HG02588 (cell line): ENCODE data around the gene MRPL54.

Experiments used
- ATAC-seq: cut with Tn5 transposase; IDR thresholded peaks from one replicate; pipeline ENCODE4 v1.9.1; 2021; ENCODE audit warnings: mild to moderate bottlenecking, moderate library complexity; ENCODE audit not compliant: unreplicated experiment

Gene MRPL54

DNA sequence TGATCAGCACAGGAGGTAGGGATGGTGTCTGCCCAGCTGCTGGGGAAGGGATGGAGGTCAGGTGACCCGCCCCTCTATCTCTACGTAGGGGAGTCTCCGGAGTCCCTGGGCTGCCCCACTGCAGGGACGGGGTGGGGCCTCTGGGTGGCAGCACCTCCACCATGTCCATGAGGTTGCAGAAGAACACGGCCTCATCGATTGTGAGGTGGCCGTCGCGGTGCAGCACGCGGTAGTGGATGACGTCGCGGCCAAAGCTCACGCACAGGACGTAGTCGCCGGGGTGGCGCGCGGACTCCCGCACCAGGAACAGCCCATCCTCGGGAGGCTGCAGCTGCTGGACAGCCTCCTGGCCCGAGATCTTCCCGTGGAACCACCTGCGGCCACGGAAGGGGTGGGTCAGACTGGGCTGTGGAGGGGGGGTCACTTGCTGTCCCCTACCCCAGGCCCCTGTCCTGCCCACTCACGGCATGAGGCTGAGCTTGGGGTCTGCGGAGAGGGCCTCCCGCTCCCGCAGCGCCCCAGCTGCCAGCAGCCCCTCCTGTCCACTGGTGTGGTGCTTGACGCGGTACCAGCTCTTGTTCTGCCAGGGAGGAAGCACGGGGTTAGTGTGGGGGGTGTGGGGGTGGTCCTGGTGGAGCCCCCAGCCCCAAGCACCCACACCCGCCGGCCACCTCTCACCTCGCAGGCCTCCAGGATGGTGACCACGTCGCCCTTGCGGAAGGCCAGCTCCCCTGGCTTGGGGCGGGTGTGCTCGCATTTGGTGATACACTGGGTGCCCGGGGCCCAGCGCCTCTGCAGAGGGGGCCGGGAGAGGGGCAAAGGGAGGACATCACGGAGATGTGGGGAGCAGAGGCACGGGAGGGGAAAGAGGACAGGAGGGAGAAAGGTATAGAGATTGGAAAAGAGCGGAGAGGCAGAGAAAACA lies 21.4 kb downstream of the MRPL54 start:
- ATAC-seq = no peak

DNA sequence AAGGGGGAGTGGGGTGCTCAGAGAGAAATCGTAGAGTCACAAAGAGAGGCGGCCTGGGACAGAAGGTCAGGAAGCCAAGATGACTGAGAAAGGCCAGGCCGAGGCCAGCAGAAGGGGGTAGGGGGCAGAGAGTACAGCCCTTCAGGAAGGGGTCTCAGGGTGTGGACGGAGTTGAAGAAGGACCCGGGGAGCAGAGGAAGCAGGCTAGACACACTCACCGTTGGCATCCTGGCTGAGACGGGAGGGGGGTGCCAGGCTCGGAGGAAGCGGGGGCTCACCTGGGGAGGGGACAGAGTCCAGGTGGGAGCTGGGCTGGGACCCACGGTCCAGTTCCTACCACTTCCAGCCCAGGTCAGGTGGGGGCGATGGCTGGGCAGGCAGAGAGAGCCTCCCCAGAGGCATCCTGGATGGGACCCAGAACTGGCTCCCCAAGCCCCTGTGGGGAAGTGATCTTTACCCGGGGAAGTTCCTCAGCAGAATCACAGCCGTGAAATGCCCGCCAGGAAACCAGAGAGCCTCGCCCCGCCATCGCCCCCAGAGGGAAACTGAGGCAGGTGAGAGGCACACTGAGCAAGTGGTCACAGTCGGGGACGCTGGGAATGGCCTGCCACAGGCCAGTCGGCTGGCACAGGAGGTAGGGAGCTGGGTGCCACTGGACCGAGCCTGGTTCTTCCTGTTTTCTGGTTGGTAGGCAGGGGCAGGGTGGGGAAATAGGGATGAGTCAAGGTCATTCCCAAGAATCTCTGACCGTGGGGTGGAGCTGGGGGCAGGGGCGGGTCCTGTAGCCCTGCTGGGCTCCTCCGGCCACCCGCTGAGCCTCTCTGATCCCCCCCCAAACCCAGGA lies 22.3 kb downstream of the MRPL54 start:
- ATAC-seq = no peak

DNA sequence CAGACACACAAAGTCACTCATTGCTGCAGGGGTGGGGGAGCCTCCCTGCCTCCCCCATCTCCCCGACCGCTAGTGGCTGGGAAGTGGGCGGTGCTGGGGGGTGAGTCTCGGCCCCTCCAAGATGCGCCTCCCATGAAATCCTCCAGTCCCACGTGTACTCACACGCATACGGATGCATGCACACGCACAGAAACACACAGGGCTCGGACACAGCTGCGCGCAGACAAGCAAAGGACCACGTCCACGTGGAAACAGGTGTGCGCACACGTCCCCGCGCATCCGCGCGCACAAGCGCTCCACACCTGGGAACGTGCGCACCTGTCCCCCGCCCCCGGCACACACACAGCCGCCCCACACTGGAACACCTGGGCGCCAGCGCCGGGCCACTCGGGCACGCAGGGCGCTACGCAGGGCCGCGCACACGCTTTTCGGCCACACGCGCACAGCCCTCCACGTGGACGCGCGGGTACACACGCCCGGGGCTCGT lies 23.0 kb downstream of the MRPL54 start:
- no peak for ATAC-seq

GRCh38 chr19:3785938-3786824 lies 23.7 kb downstream of the MRPL54 start, which contains the start of gene MATK:
Gene MATK (minus strand): TSS chr19:3786381. CDS start chr19:3785135, 1,246 bp downstream.
- ATAC-seq = no peak

DNA sequence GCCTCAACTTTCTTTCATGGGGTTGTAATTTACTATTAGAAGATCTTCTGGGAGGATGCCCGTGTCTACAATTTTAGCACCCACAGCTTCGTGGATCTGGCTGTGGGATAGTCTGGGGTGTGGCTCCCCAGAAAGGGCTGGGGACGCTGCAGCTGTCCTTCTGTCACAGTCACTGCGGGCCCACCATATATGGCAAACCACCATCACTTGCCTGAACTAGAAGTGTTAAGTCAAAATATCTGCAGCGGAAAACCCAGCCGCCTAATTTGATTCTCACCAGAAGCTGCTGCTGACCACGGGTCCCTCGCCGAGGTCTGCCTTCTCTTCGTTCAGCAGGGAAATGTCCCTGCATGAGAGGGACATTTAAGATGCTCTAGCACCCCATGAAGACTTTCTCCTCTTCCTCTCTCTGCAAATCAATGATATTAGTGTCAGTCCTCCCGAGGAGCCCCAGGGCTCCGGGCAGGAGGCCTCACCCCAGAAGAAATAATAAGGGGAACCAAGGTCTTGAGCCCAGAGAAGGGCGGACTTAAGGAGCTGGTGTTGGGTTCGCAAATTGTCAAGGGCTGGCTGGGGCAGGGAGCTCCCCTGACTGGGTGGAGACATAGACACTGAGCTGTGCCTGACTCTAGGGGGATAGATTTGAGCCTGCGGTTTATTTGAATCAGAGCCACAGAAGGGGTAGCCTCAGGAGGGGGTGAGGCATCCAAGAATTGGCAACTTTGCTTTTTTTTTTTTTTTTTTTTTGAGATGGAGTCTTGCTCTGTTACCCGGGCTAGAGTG lies 26.7 kb downstream of the MRPL54 start:
- no peak for ATAC-seq

DNA sequence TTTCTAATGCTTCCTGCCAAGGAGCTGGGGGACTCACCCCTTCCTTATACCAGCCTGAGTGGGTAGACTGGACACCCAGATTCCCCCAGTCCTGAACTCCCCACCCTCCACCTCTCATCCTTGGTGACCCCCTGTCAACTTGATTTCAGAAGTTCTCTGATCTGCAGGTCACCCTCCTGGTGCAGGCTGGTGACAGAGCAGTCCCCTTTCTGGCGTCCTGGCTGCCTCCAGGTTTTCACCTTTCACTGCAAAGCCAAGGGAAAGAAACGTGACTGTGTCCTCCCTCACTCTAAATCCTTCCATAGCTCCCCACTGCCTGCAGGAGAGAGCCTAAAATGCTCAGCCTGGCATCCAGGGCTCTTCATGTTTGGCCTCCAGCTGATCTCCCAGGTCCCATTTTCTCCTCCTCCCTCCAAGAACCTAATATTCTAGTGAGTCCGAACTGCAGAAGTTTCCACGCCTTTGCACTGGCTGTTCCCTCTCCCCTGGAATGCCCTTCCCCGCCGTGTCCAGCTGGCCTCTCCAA lies 27.8 kb downstream of the MRPL54 start:
- ATAC-seq = no peak

DNA sequence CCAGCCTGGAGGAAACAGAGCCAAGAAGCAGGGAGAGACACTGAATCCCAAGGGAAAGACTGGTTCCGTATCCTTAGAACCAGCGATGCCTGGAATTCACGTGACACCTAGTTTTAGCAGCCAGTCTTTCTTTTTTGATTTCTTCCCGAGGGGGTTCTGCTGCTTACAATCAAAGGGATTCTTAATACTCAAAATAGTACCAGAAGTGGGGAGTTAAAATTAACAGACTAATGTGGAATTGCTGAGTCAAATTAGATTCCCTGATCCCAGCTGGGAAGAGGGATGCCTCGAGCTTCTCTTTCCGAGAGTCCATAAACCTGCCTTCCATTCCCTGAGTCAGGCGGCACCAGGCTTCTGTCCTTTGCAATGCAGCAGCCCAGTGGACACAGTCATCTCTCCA lies 28.5 kb downstream of the MRPL54 start:
- no peak for ATAC-seq

GRCh38 chr19:3792114-3792513 lies 29.6 kb downstream of the MRPL54 start:
- no peak for ATAC-seq

GRCh38 chr19:3793799-3794198 lies 31.3 kb downstream of the MRPL54 start:
- ATAC-seq = no peak

GRCh38 chr19:3796358-3796757 lies 33.9 kb downstream of the MRPL54 start:
- no peak for ATAC-seq

DNA sequence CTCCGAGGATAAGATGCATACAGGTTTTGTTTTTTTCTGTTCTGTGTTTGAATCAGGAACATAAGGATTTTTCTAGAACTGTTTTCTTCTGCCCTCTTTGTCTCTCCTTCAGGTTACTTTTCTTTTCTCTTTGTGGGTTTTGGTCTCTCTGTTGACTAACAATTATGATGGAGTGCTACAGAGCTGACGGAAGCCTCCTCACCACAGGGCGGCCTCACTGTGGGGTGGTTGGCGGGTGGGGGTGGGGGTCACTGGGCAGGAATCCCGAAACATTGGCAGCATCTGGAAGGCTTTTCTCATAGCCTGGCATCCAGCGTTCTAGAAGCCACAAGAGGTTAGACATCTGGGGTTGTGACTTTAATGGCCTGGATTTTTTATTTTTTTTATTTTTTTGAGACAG lies 35.7 kb downstream of the MRPL54 start:
- ATAC-seq = no peak

GRCh38 chr19:3800996-3801395 lies 38.5 kb downstream of the MRPL54 start:
- no peak for ATAC-seq

DNA sequence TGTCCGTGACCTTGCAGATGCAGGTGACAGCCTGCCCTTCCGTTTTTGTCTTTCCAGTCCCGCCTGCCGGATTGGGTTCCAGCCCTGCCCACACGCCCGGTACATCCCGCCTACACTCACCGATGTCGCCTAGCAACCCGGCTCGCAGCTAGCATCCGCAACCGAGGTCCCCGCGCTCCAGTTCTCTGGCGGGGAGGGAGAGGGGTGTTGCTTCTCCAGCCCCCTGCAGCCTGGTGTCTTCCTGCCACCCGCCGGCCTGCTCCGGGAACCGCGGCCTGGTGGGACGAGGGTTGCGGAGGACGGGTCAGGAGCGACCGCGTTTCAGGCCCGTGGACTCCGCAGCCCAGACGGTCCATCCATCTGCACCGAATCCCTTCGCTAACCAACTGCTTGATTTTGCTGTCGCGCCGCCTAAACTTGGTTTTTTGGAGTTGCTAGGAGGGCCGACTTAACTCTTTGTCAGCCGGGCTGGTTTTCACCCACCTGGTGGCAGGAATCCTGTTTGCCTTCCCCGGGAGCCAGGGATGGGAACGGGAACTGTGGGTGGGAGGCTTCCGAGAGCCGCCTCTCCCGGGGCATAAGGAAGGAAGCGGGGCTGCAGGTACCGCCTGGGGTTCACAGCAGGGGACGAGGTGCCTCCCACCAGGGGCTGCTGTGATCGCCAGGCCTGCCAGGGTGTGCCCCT lies 39.1 kb downstream of the MRPL54 start:
- no peak for ATAC-seq

DNA sequence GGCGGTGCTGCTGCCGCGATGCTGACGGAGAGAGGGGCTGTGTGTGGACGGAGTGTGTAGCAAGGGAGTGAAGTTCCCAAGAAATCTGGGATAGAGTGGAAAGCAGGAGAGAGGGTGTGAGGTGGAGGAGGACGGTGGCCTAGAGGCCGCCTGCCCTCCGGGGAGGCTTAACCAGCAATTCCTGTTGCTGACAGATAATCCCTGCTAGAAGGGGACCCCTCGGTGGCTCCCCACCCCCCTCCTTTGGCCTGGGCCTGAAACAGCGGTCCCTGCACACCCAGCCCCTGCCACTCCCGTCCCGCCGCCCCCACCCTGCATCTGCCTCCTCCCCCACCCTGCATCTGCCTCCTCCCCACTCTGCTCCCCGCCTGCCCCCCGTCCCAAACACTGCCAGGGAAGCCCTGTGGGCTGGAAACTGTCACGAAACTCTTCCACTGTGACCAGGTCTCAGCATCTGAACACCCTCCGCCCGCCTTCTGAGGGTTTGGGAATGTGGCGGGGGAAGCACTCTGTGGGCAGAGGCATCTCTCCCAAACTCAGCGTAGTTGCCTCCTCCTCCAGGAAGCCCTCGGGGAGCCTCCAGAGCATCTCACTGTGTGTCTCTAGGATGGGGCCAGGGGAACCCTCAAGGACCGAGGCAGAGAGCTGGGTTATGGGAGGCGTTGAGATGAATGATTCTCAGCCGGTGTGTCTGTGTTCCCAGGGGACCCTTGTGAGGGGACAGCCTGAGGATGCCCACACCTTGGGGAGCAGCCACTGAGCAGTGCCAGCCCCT lies 40.8 kb downstream of the MRPL54 start:
- ATAC-seq = no peak

- ATAC-seq = no peak
These were observed 41.5 kb downstream of the MRPL54 start for GRCh38 chr19:3803986-3804385.

DNA sequence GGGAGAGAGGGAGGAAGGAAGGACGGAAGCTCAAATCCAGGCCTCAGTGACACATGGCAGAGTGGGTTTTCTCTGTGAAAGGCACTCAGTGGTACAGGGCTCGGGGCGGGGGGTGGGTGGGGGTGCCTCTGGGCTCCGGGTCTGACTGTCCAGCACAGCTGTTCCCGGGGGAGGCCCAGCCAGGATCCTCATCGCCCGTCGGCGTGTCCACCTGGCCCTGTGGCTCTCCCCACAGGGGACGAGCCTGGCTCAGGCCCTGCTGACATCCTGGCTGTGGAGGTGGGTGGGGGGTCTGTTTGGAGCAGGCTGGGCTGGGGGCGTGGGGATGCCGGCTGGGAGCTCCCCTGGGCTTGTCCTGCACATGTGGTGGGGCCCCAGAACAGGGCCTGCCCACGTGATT lies 41.9 kb downstream of the MRPL54 start:
- no peak for ATAC-seq

- ATAC-seq = no peak
These were observed 43.4 kb downstream of the MRPL54 start for GRCh38 chr19:3805859-3806258.

DNA sequence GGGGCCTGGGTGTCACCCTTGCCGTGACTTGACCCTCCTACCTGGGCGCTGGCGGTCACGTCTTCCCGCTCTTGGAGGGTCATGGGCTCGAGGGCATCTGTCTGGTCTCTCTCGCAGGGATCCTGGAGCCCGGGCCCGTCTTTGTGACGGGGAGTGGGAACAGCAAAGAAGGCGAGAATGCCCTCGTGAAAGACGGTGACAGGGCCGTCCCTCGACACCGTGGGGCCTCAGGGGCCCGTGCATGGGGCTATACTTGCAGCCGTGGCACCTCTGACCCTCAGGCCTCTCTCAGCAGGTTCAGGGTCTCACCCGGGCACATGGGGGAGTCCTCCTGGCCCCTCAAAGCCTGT lies 44.6 kb downstream of the MRPL54 start:
- no peak for ATAC-seq
